ENCODE results near the gene FRMPD4.

GRCh38 chrX:12325171-12325570 lies 186.9 kb downstream of the FRMPD4 start:
- no peak for TF ChIP-seq CTCF (IDR thresholded peaks at IDR 0.05 in 8 of 11, conservative IDR thresholded peaks at IDR 0.05 in 3 of 11)
- no peak for TF ChIP-seq POLR2AphosphoS5 (IDR thresholded peaks at IDR 0.05)
